ENCODE measurements around the gene TMEM72.

Gene TMEM72

GRCh38 chr10:44930904-44931620 is 19.9 kb downstream of the TMEM72 start:
- Histone ChIP-seq H2AFZ (no peak overlapping the region), H3K4me2 (ENCODE audit: low read length) (no peak overlapping the region), H3K4me1 (no peaks in the 10 kb centered on the region), H3K9me3 (ENCODE audit: control insufficient read depth, low read length) (no peaks in the 10 kb centered on the region), H3K9ac (no peak overlapping the region), H3K79me2 (no peaks in the 10 kb centered on the region), H3K27me3 (ENCODE audit: control insufficient read depth, insufficient read depth, low read length) (no peaks in the 10 kb centered on the region), H3K27ac (no peak overlapping the region), H3K4me3 (ENCODE audit: low read depth, low read length) (no peak overlapping the region), H3K36me3 (ENCODE audit: control insufficient read depth, insufficient read depth, low read length) (no peaks in the 10 kb centered on the region)
- TF ChIP-seq CTCF (IDR thresholded peaks at IDR 0.05) = no peak

GRCh38 chr10:44931621-44932516 is 20.7 kb downstream of the TMEM72 start:
- no peak overlapping the region for H3K9ac ChIP-seq
- H3K9me3 ChIP-seq (ENCODE audit: control insufficient read depth, low read length) = no peaks in the 10 kb centered on the region
- no peak overlapping the region for H3K27ac ChIP-seq
- no peaks in the 10 kb centered on the region for H3K79me2 ChIP-seq
- no peaks in the 10 kb centered on the region for H3K36me3 ChIP-seq (ENCODE audit: control insufficient read depth, insufficient read depth, low read length)
- no peaks in the 10 kb centered on the region for H3K27me3 ChIP-seq (ENCODE audit: control insufficient read depth, insufficient read depth, low read length)
- H3K4me3 ChIP-seq (ENCODE audit: low read depth, low read length) = no peak overlapping the region
- no peaks in the 10 kb centered on the region for H3K4me1 ChIP-seq
- no peak overlapping the region for H3K4me2 ChIP-seq (ENCODE audit: low read length)
- no peak overlapping the region for H2AFZ ChIP-seq
- no peak for TF ChIP-seq CTCF (IDR thresholded peaks at IDR 0.05)

- no peaks in the 10 kb centered on the region for H3K4me1 ChIP-seq
- no peaks in the 10 kb centered on the region for H3K27me3 ChIP-seq (ENCODE audit: control insufficient read depth, insufficient read depth, low read length)
- TF ChIP-seq CTCF (IDR thresholded peaks at IDR 0.05) = peak; percentile 98
- H3K27ac ChIP-seq = no peak overlapping the region
- no peak overlapping the region for H2AFZ ChIP-seq
- no peak overlapping the region for H3K4me3 ChIP-seq (ENCODE audit: low read depth, low read length)
- no peaks in the 10 kb centered on the region for H3K36me3 ChIP-seq (ENCODE audit: control insufficient read depth, insufficient read depth, low read length)
- no peaks in the 10 kb centered on the region for H3K9me3 ChIP-seq (ENCODE audit: control insufficient read depth, low read length)
- no peaks in the 10 kb centered on the region for H3K79me2 ChIP-seq
- no peak overlapping the region for H3K9ac ChIP-seq
- no peak overlapping the region for H3K4me2 ChIP-seq (ENCODE audit: low read length)
Measured at GRCh38 chr10:44932517-44933450, 21.6 kb downstream of the TMEM72 start.

GRCh38 chr10:44933451-44934321 is 22.5 kb downstream of the TMEM72 start:
- H3K4me1 ChIP-seq = no peaks in the 10 kb centered on the region

More at GRCh38 chr10:44933451-44934321, 22.5 kb downstream of the TMEM72 start:
- no peak overlapping the region for H3K4me2 ChIP-seq (ENCODE audit: low read length)
- H3K9me3 ChIP-seq (ENCODE audit: control insufficient read depth, low read length) = no peaks in the 10 kb centered on the region
- H3K9ac ChIP-seq = no peak overlapping the region
- no peak for TF ChIP-seq CTCF (IDR thresholded peaks at IDR 0.05)
- no peaks in the 10 kb centered on the region for H3K36me3 ChIP-seq (ENCODE audit: control insufficient read depth, insufficient read depth, low read length)
- H3K79me2 ChIP-seq = no peaks in the 10 kb centered on the region
- H3K27ac ChIP-seq = no peak overlapping the region
- H3K27me3 ChIP-seq (ENCODE audit: control insufficient read depth, insufficient read depth, low read length) = no peaks in the 10 kb centered on the region
- no peak overlapping the region for H3K4me3 ChIP-seq (ENCODE audit: low read depth, low read length)
- no peak overlapping the region for H2AFZ ChIP-seq
